Measurements from ENCODE around the gene SETBP1. TPM values are rescaled to one million over a fixed set of nuclear protein-coding genes. Genes with fewer than 3 reads are reported as not detected.

The SETBP1 gene
- total and polyA plus RNA-seq, 5 experiments from 2014 or later: 0.16 to 1.6 (median 1.6) TPM; not detected in 2

DNA sequence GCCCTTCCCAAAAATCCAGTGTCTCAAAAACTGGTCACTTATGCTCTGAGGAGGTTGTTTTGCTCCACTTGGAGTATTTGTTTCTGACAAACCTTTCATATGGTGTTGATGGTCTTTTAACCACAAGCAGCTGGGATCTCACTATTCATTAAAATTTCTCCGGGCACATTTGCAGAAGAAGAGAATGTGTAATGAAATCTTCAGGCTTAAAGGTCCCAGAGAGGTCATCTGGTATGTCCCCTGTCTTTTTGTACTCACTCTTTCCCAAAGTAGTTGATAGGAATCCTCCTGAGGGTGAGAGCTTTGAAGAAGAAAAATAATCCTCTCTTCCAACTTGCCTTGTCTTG lies 430.8 kb downstream of the SETBP1 start:
- POLR2A ChIA-PET: no interaction called here
- no peaks in the 10 kb centered on the region for H3K36me3 Mint-ChIP-seq
- no peak overlapping the region for H3K27ac Mint-ChIP-seq
- ATAC-seq: no peak
- no peaks in the 10 kb centered on the region for H3K4me1 Mint-ChIP-seq
- DNase-seq: no peak
- no peak overlapping the region for H3K4me3 Mint-ChIP-seq
- peaks cover 0 to 3% (median 0%) of the 10 kb centered on the region in 5 donors for H3K27me3 Mint-ChIP-seq
- H3K9me3 Mint-ChIP-seq: peaks cover 0 to 5% (median 0%) of the 10 kb centered on the region in 9 donors

DNA sequence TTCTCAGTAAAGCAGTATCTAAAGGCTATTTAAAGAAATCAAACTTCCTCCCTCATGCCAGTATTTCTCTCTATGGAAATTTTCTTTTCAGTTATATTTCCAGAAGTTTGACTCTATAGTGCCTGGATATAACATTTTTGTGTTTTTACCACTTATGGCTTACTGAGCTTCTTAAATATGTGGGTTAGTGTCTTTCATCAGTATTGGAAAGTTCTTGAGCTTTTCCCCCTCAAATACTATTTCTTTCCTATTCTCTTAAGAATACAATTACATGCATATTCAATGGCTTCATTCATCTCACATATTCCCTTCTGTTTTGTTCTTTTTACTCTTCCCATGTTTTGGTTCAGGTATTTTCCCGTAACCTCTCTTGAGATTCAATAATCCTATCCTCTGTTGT lies 432.0 kb downstream of the SETBP1 start:
- no peaks in the 10 kb centered on the region for H3K4me1 Mint-ChIP-seq
- no peak overlapping the region for H3K27ac Mint-ChIP-seq
- DNase-seq (no peak), ATAC-seq (no peak)
- H3K36me3 Mint-ChIP-seq: no peaks in the 10 kb centered on the region
- POLR2A ChIA-PET: no interaction called here
- H3K4me3 Mint-ChIP-seq: no peak overlapping the region
- H3K9me3 Mint-ChIP-seq: peaks cover 0 to 5% (median 0%) of the 10 kb centered on the region in 9 donors
- H3K27me3 Mint-ChIP-seq: peaks cover 0 to 3% (median 0%) of the 10 kb centered on the region in 5 donors

DNA sequence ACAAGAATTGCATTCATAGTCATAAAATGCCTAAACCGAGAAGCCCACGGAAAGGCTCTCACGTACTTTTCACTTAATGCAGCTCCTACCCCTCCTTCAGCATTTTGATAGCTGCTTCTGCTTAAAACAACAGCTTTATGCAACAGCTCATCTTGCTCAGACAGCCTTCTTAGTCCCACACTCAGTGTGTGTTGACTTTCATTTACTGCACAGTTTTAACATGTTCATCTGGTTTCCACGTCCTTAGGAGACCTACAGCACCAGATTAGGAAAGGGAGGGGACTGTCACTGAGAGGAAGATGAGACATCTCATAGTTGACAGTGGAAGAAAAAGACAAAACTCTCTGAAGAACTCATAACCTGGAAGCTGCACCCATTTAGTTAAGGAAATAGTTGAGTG lies 435.4 kb downstream of the SETBP1 start:
- H3K9me3 Mint-ChIP-seq: peaks cover 0 to 5% (median 0%) of the 10 kb centered on the region in 9 donors
- H3K4me3 Mint-ChIP-seq: no peak overlapping the region
- H3K36me3 Mint-ChIP-seq: no peaks in the 10 kb centered on the region
- POLR2A ChIA-PET: no interaction called here
- ATAC-seq (no peak), DNase-seq (no peak)
- no peaks in the 10 kb centered on the region for H3K4me1 Mint-ChIP-seq
- peaks cover 0 to 3% (median 0%) of the 10 kb centered on the region in 5 donors for H3K27me3 Mint-ChIP-seq
- H3K27ac Mint-ChIP-seq: no peak overlapping the region

Small RNA genes within 50 kb of the gene (microRNA-seq; reads per million reads assigned to microRNA genes)
- not detected for gene MIR4319 (ENCODE audit: borderline microRNAs expressed)
